Thyroid gland (tissue), 4 donors: ENCODE measurements around the gene C10orf71. TPM values are rescaled to one million over a fixed set of nuclear protein-coding genes. Genes with fewer than 3 reads are reported as not detected.

Source experiments
- DNase-seq, 2 donors: peaks; one replicate each; pipeline ENCODE4 v3.0.0-alpha.2; 2019
- H3K27ac ChIP-seq, 3 donors: fragments of 200-600 bp; sonication (generic); 1 replicate in 2 of 3; 2 replicates in 1 of 3; pipeline ENCODE4 v1.5.1; 2016 to 2019; ENCODE audit warnings: mild to moderate bottlenecking in 1 of 3, moderate library complexity in 1 of 3
- H3K27me3 ChIP-seq: fragments of 200-600 bp; sonication (generic); one replicate; pipeline ENCODE4 v1.5.1; 2019
- H3K36me3 ChIP-seq, 2 donors: fragments of 200-600 bp; sonication (generic); one replicate each; pipeline ENCODE4 v1.5.1; 2016 to 2019
- H3K4me1 ChIP-seq, 2 donors: fragments of 200-600 bp; sonication (generic); one replicate each; pipeline ENCODE4 v1.5.1; 2017 to 2019
- H3K4me3 ChIP-seq, 3 donors: fragments of 200-600 bp; sonication (generic); replicated peaks in 1 of 3; 1 replicate in 2 of 3; 2 replicates in 1 of 3; pipeline ENCODE4 v1.5.1; 2016; ENCODE audit warnings: mild to moderate bottlenecking in 1 of 3
- H3K9me3 ChIP-seq: fragments of 200-600 bp; sonication (generic); one replicate; pipeline ENCODE4 v1.5.1; 2017
- CTCF ChIP-seq, 6 experiments: fragments of 200-600 bp in 3 of 6; fragments of 450-650 bp in 3 of 6; sonication (generic) in 3 of 6; IDR thresholded peaks; one replicate each; pipeline ENCODE4 v1.5.1; 2016 to 2019; ENCODE audit warnings: antibody characterized with exemption in 6 of 6, mild to moderate bottlenecking in 2 of 6, inconsistent platforms in 1 of 6, moderate library complexity in 1 of 6
- POLR2A ChIP-seq, 2 donors: fragments of 450-650 bp; IDR thresholded peaks; one replicate each; pipeline ENCODE4 v1.6.1; 2017; ENCODE audit warnings: antibody characterized with exemption in 2 of 2, mild to moderate bottlenecking in 2 of 2, moderate library complexity in 1 of 2
- WGBS, 2 donors: methylation state at CpG; one replicate each; pipeline ENCODE4 v1.1.5; 2017; 5-methylcytosine and 5-hydroxymethylcytosine counted together
- intact Hi-C: fragments of 100-400 bp; cut with DNase I; formaldehyde crosslinking; loops from one replicate; pipeline ENCODE4 v1.15.1; 2023
- total RNA-seq, 4 donors: library from RNA; depleted of rRNA; stranded (reverse); fragments of >200 nt; gene quantifications; one replicate each; pipeline ENCODE4 v1.2.3, GENCODE V29; 2016

C10orf71 gene
- total RNA-seq, 4 donors from 2014 or later, result not detected

- WGBS, 2 donors, result 40 to 44% methylated on average over 6 to 7 of the region's 7 CpGs
- TF ChIP-seq CTCF (IDR thresholded peaks at IDR 0.05) (no peak), POLR2A (IDR thresholded peaks at IDR 0.05) (no peak)
- no peak overlapping the region for H3K27ac ChIP-seq
- intact Hi-C loops, result no loop called here
- no peak for DNase-seq
- H3K4me1 ChIP-seq, result no peaks in the 10 kb centered on the region
- no peaks in the 10 kb centered on the region for H3K36me3 ChIP-seq
- no peaks in the 10 kb centered on the region for H3K27me3 ChIP-seq
- H3K4me3 ChIP-seq, result no peak overlapping the region
- no peaks in the 10 kb centered on the region for H3K9me3 ChIP-seq
These were observed 20.4 kb upstream of the C10orf71 start for GRCh38 chr10:49278497-49278981.

- no peaks in the 10 kb centered on the region for H3K27me3 ChIP-seq
- no peaks in the 10 kb centered on the region for H3K4me1 ChIP-seq
- DNase-seq, result no peak
- H3K4me3 ChIP-seq, result no peak overlapping the region
- intact Hi-C loops, result no loop called here
- TF ChIP-seq CTCF (IDR thresholded peaks at IDR 0.05) (no peak), POLR2A (IDR thresholded peaks at IDR 0.05) (no peak)
- no peak overlapping the region for H3K27ac ChIP-seq
- no peaks in the 10 kb centered on the region for H3K36me3 ChIP-seq
- H3K9me3 ChIP-seq, result no peaks in the 10 kb centered on the region
- 68 to 79% methylated on average over 7 of the region's 7 CpGs for WGBS, 2 donors
These were observed 19.7 kb upstream of the C10orf71 start for GRCh38 chr10:49279015-49279880.

GRCh38 chr10:49280001-49280408 lies 19.0 kb upstream of the C10orf71 start:
- intact Hi-C loops, result no loop called here
- no peak overlapping the region for H3K27ac ChIP-seq
- TF ChIP-seq CTCF (IDR thresholded peaks at IDR 0.05) (no peak), POLR2A (IDR thresholded peaks at IDR 0.05) (no peak)
- 85 to 89% methylated on average over 3 of the region's 3 CpGs for WGBS, 2 donors
- no peaks in the 10 kb centered on the region for H3K4me1 ChIP-seq
- no peaks in the 10 kb centered on the region for H3K27me3 ChIP-seq
- DNase-seq, result no peak
- no peak overlapping the region for H3K4me3 ChIP-seq
- H3K9me3 ChIP-seq, result no peaks in the 10 kb centered on the region
- no peaks in the 10 kb centered on the region for H3K36me3 ChIP-seq

- 65 to 78% methylated on average over 9 to 13 of the region's 13 CpGs for WGBS, 2 donors
- Histone ChIP-seq H3K4me3 (no peak overlapping the region), H3K36me3 (no peaks in the 10 kb centered on the region), H3K4me1 (no peaks in the 10 kb centered on the region), H3K27ac (no peak overlapping the region), H3K9me3 (no peaks in the 10 kb centered on the region), H3K27me3 (no peaks in the 10 kb centered on the region)
- TF ChIP-seq POLR2A (IDR thresholded peaks at IDR 0.05), result no peak
- no peak for TF ChIP-seq CTCF (IDR thresholded peaks at IDR 0.05)
- DNase-seq, result no peak
- intact Hi-C loops, result no loop called here
These were observed 17.5 kb upstream of the C10orf71 start for GRCh38 chr10:49281461-49281860.

- no peaks in the 10 kb centered on the region for H3K36me3 ChIP-seq
- intact Hi-C loops, result no loop called here
These were observed 16.7 kb upstream of the C10orf71 start for GRCh38 chr10:49282306-49282705.

More at GRCh38 chr10:49282306-49282705, 16.7 kb upstream of the C10orf71 start:
- no peaks in the 10 kb centered on the region for H3K27me3 ChIP-seq
- no peak overlapping the region for H3K27ac ChIP-seq
- no peak overlapping the region for H3K4me3 ChIP-seq
- H3K9me3 ChIP-seq, result no peaks in the 10 kb centered on the region
- no peak for DNase-seq
- WGBS, 2 donors, result 63 to 68% methylated on average over 3 of the region's 3 CpGs
- TF ChIP-seq POLR2A (IDR thresholded peaks at IDR 0.05) (no peak), CTCF (IDR thresholded peaks at IDR 0.05) (no peak)
- no peaks in the 10 kb centered on the region for H3K4me1 ChIP-seq
